Measurements from ENCODE around the gene NEDD4.

Gene NEDD4

DNA sequence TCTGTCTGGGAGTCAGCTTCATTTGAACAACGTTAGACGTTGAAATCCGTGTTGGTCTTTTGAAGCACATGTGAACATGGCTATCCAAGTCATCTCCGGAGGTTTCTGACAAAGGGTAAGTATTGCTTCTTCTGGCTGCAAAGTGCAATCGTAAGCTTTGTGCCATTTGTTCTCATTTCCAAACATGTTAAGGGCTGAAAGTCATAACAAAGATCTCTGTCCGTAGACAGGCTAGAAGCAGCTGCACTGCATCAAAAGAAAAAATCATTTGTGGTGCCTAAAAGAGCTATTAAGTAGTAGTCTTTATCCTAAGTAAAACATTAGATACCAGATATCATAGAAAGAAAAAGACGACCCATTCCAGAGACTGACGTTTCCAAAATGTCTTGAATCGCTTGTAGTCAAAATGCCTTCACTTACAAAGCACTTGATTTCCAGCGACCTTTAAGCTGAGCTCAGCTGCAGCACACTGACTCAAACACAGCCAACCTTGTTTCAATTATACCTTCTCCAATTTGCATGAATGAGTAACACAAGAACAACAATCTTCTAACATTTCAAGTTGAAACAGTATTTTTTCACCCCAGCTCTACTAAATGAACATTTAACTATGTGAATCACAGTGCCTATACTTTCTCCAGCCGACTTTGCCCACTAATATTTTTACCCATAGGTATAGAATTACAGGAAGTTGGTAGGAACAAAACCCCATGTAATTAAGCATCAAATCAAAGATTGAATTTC is 76.6 kb downstream of the NEDD4 start:
- peak overlapping the region; percentile 65 for H3K4me3 ChIP-seq (replicated peaks; ENCODE audit: low read depth, low read length)
- DNase-seq (ENCODE audit: low read depth) = peak; percentile 52
- TF ChIP-seq, protein P1, sequence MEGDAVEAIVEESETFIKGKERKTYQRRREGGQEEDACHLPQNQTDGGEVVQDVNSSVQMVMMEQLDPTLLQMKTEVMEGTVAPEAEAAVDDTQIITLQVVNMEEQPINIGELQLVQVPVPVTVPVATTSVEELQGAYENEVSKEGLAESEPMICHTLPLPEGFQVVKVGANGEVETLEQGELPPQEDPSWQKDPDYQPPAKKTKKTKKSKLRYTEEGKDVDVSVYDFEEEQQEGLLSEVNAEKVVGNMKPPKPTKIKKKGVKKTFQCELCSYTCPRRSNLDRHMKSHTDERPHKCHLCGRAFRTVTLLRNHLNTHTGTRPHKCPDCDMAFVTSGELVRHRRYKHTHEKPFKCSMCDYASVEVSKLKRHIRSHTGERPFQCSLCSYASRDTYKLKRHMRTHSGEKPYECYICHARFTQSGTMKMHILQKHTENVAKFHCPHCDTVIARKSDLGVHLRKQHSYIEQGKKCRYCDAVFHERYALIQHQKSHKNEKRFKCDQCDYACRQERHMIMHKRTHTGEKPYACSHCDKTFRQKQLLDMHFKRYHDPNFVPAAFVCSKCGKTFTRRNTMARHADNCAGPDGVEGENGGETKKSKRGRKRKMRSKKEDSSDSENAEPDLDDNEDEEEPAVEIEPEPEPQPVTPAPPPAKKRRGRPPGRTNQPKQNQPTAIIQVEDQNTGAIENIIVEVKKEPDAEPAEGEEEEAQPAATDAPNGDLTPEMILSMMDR (IDR thresholded peaks at IDR 0.05; ENCODE audit: low read length, missing control alignments) = no peak

DNA sequence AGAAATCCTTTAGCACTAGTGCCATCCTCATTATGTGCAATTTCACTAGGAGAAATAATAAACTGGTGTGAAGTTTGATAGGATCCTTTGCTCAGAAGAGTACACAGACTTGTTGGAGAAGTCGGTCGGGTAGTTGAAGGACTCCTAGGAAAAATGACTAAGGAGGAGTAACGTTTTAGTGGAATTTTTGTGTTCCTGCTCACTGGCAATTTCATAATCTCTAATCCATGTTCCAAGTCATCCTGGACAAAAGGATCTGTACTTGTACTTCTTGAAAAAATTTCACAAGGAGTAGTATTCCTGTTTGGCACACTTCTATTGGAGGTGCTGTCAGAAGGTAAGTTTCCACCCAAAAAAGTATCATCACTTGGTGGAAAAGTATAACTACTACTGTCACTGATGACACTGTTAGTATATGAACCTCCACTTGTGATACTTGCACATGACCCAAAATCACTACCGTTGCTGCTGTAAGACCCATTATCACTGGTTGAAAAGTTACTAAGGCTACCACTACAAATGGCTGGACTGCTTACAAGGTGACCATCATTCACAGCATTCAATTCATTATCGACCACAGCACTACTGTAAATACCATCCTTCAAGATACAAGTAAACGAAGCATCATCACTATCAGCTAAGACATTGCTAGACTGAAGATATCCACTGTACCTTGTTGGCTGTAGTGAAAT is 77.4 kb downstream of the NEDD4 start:
- TF ChIP-seq, protein P1 (IDR thresholded peaks at IDR 0.05; ENCODE audit: low read length, missing control alignments) = no peak
- peak; percentile 64 for DNase-seq (ENCODE audit: low read depth)
- peak overlapping the region; percentile 65 for H3K4me3 ChIP-seq (replicated peaks; ENCODE audit: low read depth, low read length)

DNA sequence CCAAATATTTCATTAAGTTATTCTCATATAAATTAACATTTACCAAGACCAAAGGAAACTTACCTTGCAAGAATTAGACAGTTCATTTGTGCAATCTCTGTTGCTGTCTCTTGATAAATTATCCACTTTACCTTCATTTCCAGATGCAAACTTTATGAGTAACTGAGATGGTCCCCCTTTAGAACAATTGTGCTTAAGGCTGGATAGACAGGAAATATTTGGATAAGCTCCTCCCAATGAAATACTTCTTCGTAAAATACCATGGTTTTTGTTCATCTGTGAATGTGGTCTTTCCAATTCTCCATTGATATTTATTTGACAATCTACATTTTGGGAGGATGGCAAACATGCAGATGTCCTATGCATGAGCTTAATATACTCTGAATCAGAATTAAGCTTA is 78.2 kb downstream of the NEDD4 start:
- H3K4me3 ChIP-seq (replicated peaks; ENCODE audit: low read depth, low read length) = peak overlapping the region; percentile 65
- peak; percentile 44 for DNase-seq (ENCODE audit: low read depth)
- TF ChIP-seq, protein P1 (IDR thresholded peaks at IDR 0.05; ENCODE audit: low read length, missing control alignments) = no peak

DNA sequence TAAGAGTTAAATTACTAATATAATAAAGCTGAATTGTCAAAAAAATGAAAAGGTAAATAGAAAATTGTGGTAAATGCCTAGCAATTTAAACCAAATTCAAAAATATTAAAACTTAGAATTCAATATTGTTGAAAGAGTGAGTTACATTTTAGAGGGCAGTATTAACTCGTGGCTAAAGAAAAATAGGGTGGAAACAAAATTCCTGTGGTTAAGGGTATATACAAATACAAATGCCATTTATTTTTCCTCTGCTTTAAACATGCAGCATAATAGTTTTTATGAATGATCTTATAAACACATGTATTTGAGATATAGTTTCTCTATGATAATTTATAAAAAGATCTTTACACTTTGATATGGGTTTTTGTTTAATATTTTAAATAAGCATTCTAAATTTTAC is 79.0 kb downstream of the NEDD4 start:
- peak overlapping the region; percentile 65 for H3K4me3 ChIP-seq (replicated peaks; ENCODE audit: low read depth, low read length)
- TF ChIP-seq, protein P1 (IDR thresholded peaks at IDR 0.05; ENCODE audit: low read length, missing control alignments) = no peak
- peak; percentile 31 for DNase-seq (ENCODE audit: low read depth)

DNA sequence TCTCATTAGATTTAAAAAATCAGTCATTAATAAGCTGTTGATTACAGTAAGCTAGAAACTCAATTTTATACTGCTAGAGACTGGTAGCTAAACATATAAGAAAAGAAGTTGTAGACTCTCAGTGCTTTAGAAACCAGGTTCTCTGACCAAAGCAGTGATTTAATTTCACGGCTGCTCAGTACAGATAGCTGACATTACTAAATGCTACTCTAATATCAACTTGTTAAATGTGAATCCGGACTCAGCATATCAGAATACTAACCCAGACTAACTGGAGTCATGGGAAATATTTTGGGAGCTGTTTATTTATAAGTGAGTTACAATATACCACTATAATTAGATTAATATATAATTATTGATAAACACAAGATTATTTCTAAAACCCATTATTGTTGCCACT is 80.4 kb downstream of the NEDD4 start:
- no peak for DNase-seq (ENCODE audit: low read depth)
- TF ChIP-seq, protein P1 (IDR thresholded peaks at IDR 0.05; ENCODE audit: low read length, missing control alignments) = no peak
- peak overlapping the region; percentile 65 for H3K4me3 ChIP-seq (replicated peaks; ENCODE audit: low read depth, low read length)

DNA sequence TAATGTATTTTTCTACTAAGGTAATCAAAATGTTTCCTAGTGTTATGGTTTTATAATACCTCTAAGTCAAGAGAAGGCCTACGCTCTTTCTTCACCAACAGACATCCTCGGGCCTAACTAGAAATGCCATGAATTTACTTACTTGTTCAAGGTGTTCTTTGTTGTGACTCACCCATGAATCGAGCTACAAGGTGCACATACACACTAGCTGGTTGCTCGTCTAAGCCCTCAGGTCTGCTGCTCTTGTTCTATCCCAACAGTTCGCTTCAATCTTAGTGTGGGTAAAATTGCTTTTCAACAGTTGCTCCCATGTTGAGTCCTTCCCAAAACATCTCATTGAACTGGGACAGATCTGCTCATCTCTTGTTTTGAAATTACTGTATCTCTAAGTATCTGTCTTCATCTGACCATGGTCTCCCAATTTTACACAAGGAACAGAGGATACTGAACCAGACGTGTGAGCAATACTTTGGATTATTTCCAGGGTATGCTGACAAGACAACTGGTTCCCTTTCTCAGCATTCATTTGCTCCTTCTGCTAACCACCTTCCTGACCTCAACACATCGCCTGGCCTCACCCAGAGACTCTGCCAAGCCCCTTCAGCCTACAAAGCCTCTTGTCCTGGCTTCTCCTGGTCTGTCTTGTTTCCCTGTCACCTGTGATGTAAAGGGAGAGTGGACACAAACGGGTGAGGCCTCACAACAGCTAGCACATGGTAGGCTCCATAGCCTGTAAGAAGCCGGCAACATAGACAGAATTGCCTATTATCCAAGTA is 84.2 kb downstream of the NEDD4 start:
- TF ChIP-seq, protein P1 (IDR thresholded peaks at IDR 0.05; ENCODE audit: low read length, missing control alignments) = no peak
- DNase-seq (ENCODE audit: low read depth) = peak; percentile 29
- no peak overlapping the region for H3K4me3 ChIP-seq (replicated peaks; ENCODE audit: low read depth, low read length)
